H1 (cell line): ENCODE results near the gene GSAP. TPM values are rescaled to one million over a fixed set of nuclear protein-coding genes. Genes with fewer than 3 reads are reported as not detected.

Experiments used
- ATF2 ChIP-seq: IDR thresholded peaks from 2 replicates; pipeline ENCODE4 v1.6.1; 2012; ENCODE audit warnings: low read length, inconsistent platforms
- CEBPB ChIP-seq: IDR thresholded peaks from 2 replicates; pipeline ENCODE4 v1.6.1; 2012; ENCODE audit warnings: low read depth, low read length
- EP300 ChIP-seq, 2 experiments: IDR thresholded peaks; 1 replicate in 1 of 2; 2 replicates in 1 of 2; pipeline ENCODE4 v1.6.1; 2011 to 2012; ENCODE audit warnings: low read depth in 2 of 2, low read length in 2 of 2, mild to moderate bottlenecking in 2 of 2, borderline replicate concordance in 1 of 2, inconsistent platforms in 1 of 2, moderate library complexity in 1 of 2
- JUN ChIP-seq: IDR thresholded peaks from 2 replicates; pipeline ENCODE4 v1.6.1; 2011; ENCODE audit warnings: low read depth, mild to moderate bottlenecking, improper control_type of control experiment, low read length
- USF2 ChIP-seq: IDR thresholded peaks from 2 replicates; pipeline ENCODE4 v1.6.1; 2011; ENCODE audit warnings: low read length, improper control_type of control experiment
- polyA plus RNA-seq, 7 experiments: library from polyadenylated mRNA; depleted of rRNA in 3 of 7; stranded (reverse) in 5 of 7; unstranded in 2 of 7; fragments of >200 nt in 5 of 7; fragments of 200-250 nt in 2 of 7; gene quantifications; 1 replicate in 5 of 7; 2 replicates in 1 of 7; 4 replicates in 1 of 7; pipeline versions ENCODE4 v1.2.1 to v1.2.3, GENCODE V29; 2011 to 2013; ENCODE audit warnings: missing spikeins in 2 of 7, mixed read lengths in 2 of 7
- total RNA-seq: library from RNA; stranded (reverse); fragmentation: NEBNext Ultra II Directional; extraction: Animal tissue kit (Norgen Biotek cat#: 25700); gene quantifications from 2 replicates; pipeline ENCODE4 v1.2.1, GENCODE V29; 2021

GSAP gene
- total and polyA plus RNA-seq, 2 of the 8 experiments (the other 6 are each of a cell fraction or from before 2014, with no cell fraction given) = 0.93 to 2.1 TPM

- TF ChIP-seq USF2 (no peak), JUN (no peak), CEBPB (no peak), ATF2 (no peak), EP300 (IDR thresholded peaks at IDR 0.05; ENCODE audit: borderline replicate concordance in 1 of 2, low read depth in 2 of 2, low read length in 2 of 2) (no peak)
Measured at GRCh38 chr7:77413128-77413527, 3.0 kb downstream of the GSAP start (continued).
